ENCODE data around the gene FAM47B.
A peak's percentile ranks its signal among the peaks of the same experiment; 100 is the strongest.

Gene FAM47B

DNA sequence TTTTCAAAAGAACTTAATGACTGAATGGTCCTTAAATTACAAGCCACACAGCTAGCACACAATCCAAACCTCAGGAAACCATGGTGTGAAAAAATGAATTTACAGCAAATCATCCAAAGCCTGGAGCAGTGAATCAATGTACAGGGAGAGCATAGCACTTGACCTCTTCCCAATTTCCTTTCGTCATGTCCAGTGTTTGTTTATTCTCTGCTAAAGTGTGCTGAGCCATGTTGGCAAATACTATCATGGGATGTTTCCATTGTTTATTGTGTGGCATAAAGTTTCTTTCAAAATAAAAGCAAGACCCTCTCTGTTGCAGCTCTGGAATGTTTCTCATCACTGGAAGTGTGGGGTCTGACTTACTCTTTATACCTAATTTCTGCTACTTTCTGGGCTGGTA is 25.4 kb upstream of the FAM47B start:
- ChIA-PET POLR2A (no interaction called here), CTCF (no interaction called here)
- DNase-seq (ENCODE audit: extremely low spot score): no peak
- no peak for TF ChIP-seq SP1 (IDR thresholded peaks at IDR 0.05)
- TF ChIP-seq LEF1 (IDR thresholded peaks at IDR 0.05; ENCODE audit: borderline replicate concordance): no peak
- TF ChIP-seq ZNF384 (IDR thresholded peaks at IDR 0.05): no peak
- TF ChIP-seq TARDBP (IDR thresholded peaks at IDR 0.05): no peak

DNA sequence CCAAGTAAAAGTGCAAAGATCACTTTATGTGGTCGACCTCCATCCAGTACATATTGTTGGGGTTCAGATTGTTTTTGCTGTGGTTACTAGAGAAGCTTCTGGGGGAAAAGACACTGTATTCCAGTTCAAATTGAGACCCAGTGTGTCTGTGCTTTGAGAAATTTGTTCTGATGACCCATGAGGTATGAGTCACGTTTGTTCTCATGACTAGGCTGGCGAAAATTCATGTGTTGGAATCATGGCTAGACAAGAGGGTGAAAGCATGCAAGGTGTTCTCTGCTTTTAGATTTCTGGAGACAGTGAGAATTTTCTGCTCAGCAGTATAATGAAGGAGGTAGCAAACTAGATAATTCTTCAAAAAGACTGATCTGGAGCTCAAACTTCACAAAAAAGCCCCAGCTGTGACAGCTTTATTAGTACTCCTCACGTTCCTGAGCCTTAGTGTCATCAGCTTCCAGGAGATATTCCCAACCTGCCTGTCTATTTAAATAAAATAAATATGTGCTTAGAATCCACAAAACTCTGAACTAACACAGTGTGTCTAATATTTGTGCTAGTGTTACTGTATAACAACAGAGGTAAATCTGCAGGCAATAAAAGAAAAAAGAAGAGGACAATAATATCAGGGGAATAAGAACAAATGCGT is 24.4 kb upstream of the FAM47B start:
- TF ChIP-seq LEF1 (IDR thresholded peaks at IDR 0.05; ENCODE audit: borderline replicate concordance) (no peak), FOXM1 (IDR thresholded peaks at IDR 0.05; ENCODE audit: borderline replicate concordance) (no peak), ZNF384 (IDR thresholded peaks at IDR 0.05) (no peak)
- POLR2A ChIA-PET: no interaction called here
- DNase-seq (ENCODE audit: extremely low spot score): no peak
- CTCF ChIA-PET: interaction anchor here (0.5 kb wide), 1 partner anchor 38 kb away, joined by 3 read pairs; no protein-coding TSS in a partner anchor

DNA sequence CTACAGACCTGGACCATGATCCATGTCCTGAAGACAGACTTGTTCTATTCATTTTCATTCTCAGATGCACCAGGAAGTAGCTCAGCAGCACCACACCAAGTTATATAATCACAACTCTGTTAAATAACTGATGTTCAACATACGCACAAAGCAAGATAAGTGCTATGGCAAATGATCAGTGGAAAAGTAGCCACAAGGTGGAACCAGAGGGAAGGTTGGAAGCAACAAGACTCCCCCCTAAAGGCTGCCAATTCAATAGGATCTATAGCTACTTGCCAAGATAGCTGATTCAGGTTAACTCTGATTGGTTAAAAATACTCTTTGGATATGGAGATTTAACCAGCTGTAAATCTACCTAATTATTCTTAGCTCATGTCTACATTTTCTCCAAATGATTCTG is 23.7 kb upstream of the FAM47B start:
- TF ChIP-seq, protein P1, sequence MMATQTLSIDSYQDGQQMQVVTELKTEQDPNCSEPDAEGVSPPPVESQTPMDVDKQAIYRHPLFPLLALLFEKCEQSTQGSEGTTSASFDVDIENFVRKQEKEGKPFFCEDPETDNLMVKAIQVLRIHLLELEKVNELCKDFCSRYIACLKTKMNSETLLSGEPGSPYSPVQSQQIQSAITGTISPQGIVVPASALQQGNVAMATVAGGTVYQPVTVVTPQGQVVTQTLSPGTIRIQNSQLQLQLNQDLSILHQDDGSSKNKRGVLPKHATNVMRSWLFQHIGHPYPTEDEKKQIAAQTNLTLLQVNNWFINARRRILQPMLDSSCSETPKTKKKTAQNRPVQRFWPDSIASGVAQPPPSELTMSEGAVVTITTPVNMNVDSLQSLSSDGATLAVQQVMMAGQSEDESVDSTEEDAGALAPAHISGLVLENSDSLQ (IDR thresholded peaks at IDR 0.05): no peak
- no peak for TF ChIP-seq CTBP1 (IDR thresholded peaks at IDR 0.05; ENCODE audit: borderline replicate concordance)
- no peak for TF ChIP-seq FOXM1 (IDR thresholded peaks at IDR 0.05; ENCODE audit: borderline replicate concordance)
- TF ChIP-seq FOXA1 (IDR thresholded peaks at IDR 0.05): no peak
- no peak for TF ChIP-seq L3MBTL2 (conservative IDR thresholded peaks at IDR 0.05)
- no peak for TF ChIP-seq HDGF (IDR thresholded peaks at IDR 0.05; ENCODE audit: borderline replicate concordance)
- no peak for TF ChIP-seq NFRKB (IDR thresholded peaks at IDR 0.05)
- no peak for TF ChIP-seq BHLHE40 (IDR thresholded peaks at IDR 0.05; ENCODE audit: borderline replicate concordance)
- peak; percentile 45 for DNase-seq (ENCODE audit: extremely low spot score)
- POLR2A ChIA-PET: no interaction called here
- CTCF ChIA-PET: no interaction called here

DNA sequence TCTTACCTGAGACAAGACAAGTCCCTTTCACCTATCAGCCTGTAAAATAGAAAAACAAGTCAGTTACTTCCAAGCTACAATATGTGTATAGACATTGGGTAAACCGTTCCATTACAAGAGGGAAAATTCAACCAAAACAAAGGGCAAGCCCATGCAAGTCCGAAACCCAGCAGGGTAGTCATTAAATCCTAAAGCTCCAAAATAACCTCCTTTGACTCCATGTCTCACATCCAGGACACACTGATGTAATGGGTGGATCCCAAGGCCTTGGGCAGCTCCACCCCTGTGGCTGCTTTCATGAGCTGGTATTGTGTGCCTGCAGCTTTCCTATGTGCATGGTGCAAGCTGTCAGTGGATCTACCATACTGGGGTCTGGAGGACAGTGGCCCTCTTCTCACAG is 14.7 kb upstream of the FAM47B start:
- no peak for TF ChIP-seq SUZ12 (IDR thresholded peaks at IDR 0.05)
- no peak for TF ChIP-seq TARDBP (IDR thresholded peaks at IDR 0.05)
- no peak for TF ChIP-seq FOXK2 (IDR thresholded peaks at IDR 0.05)
- TF ChIP-seq HDGF (IDR thresholded peaks at IDR 0.05; ENCODE audit: borderline replicate concordance): no peak
- DNase-seq (ENCODE audit: extremely low spot score): no peak
- ChIA-PET CTCF (no interaction called here), POLR2A (no interaction called here)

DNA sequence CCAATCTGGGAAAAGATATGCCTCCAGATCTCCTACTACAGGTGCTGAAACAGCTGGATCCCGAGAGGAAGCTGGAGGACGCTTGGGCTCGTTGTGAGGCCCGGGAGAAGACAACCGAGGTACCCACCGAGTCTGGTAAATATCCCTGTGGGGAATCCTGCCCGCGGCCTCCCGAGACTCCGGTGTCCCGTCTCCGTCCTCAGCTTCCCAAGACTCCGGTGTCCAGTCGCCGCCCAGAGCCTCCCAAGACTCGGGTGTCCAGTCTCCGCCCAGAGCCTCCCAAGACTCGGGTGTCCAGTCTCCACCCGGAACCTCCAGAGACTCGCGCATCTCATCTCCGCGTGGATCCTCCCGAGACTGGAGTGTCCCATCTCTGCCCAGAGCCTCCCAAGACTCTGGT is 639 bp downstream of the FAM47B start:
- CTCF ChIA-PET: no interaction called here
- no peak for DNase-seq (ENCODE audit: extremely low spot score)
- POLR2A ChIA-PET: no interaction called here
- no peak for TF ChIP-seq BHLHE40 (IDR thresholded peaks at IDR 0.05; ENCODE audit: borderline replicate concordance)
- no peak for TF ChIP-seq HDGF (IDR thresholded peaks at IDR 0.05; ENCODE audit: borderline replicate concordance)
- no peak for TF ChIP-seq TARDBP (IDR thresholded peaks at IDR 0.05)
- TF ChIP-seq SP1 (IDR thresholded peaks at IDR 0.05): no peak
- TF ChIP-seq FOXA1 (IDR thresholded peaks at IDR 0.05): no peak
- TF ChIP-seq ZNF384 (IDR thresholded peaks at IDR 0.05): no peak
- no peak for TF ChIP-seq FOXK2 (IDR thresholded peaks at IDR 0.05)
- TF ChIP-seq ARNT (IDR thresholded peaks at IDR 0.05): no peak
- TF ChIP-seq SUZ12 (IDR thresholded peaks at IDR 0.05): no peak
- TF ChIP-seq FOXM1 (IDR thresholded peaks at IDR 0.05; ENCODE audit: borderline replicate concordance): no peak
- TF ChIP-seq ELF4 (IDR thresholded peaks at IDR 0.05): no peak
- TF ChIP-seq LEF1 (IDR thresholded peaks at IDR 0.05; ENCODE audit: borderline replicate concordance): no peak

DNA sequence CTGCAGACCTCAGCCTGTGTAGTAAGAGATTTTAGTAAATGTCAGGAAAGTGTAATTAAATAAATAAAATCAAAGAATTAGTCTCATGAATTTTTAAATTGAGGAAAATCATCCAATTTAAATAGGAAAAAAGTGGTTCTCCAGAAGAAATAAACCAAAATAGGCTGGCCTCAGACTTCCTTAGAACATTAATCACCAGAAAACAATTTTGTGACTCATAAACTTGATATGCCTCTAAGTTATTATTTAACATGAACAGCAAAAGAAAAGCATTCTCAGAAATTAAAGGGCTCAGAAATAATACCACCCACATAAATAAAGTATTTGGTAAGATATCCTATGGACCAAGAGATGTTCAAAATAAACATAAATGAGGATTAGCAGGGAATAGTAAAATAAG is 14.3 kb downstream of the FAM47B start:
- no peak for DNase-seq (ENCODE audit: extremely low spot score)
- TF ChIP-seq LEF1 (IDR thresholded peaks at IDR 0.05; ENCODE audit: borderline replicate concordance) (no peak), BHLHE40 (IDR thresholded peaks at IDR 0.05; ENCODE audit: borderline replicate concordance) (no peak), FOXA1 (IDR thresholded peaks at IDR 0.05) (no peak), ELF4 (IDR thresholded peaks at IDR 0.05) (no peak)
- CTCF ChIA-PET: no interaction called here
- POLR2A ChIA-PET: no interaction called here

DNA sequence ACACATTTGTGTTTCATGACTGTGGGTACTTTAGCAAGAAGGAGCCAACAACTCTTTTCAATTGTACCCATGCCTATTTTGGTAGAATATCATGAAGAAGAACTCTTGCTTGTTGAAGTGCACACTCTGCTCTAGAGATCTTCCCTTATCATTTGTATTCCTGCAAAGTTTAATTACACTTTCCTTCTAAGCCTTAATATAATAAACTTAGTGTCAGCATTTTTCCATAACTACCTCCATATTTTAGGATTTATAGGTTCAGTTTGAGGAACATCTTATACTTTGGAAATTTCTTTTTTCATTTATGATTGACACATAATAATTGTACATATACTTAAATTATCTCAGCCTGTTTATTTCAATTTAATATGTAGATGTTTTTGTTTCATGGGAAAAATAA is 19.1 kb downstream of the FAM47B start:
- DNase-seq (ENCODE audit: extremely low spot score): no peak
- ChIA-PET POLR2A (no interaction called here), CTCF (no interaction called here)
- TF ChIP-seq NFRKB (IDR thresholded peaks at IDR 0.05) (no peak), TARDBP (IDR thresholded peaks at IDR 0.05) (no peak), ELF4 (IDR thresholded peaks at IDR 0.05) (no peak), FOXM1 (IDR thresholded peaks at IDR 0.05; ENCODE audit: borderline replicate concordance) (no peak), SP1 (IDR thresholded peaks at IDR 0.05) (no peak), SUZ12 (IDR thresholded peaks at IDR 0.05) (no peak), BHLHE40 (IDR thresholded peaks at IDR 0.05; ENCODE audit: borderline replicate concordance) (no peak), CTBP1 (IDR thresholded peaks at IDR 0.05; ENCODE audit: borderline replicate concordance) (no peak), FOXK2 (IDR thresholded peaks at IDR 0.05) (no peak), LEF1 (IDR thresholded peaks at IDR 0.05; ENCODE audit: borderline replicate concordance) (no peak), ZNF384 (IDR thresholded peaks at IDR 0.05) (no peak), ARNT (IDR thresholded peaks at IDR 0.05) (no peak), FOXA1 (IDR thresholded peaks at IDR 0.05) (no peak), L3MBTL2 (conservative IDR thresholded peaks at IDR 0.05) (no peak), HDGF (IDR thresholded peaks at IDR 0.05; ENCODE audit: borderline replicate concordance) (no peak)
- TF ChIP-seq, protein P1 (IDR thresholded peaks at IDR 0.05): no peak

DNA sequence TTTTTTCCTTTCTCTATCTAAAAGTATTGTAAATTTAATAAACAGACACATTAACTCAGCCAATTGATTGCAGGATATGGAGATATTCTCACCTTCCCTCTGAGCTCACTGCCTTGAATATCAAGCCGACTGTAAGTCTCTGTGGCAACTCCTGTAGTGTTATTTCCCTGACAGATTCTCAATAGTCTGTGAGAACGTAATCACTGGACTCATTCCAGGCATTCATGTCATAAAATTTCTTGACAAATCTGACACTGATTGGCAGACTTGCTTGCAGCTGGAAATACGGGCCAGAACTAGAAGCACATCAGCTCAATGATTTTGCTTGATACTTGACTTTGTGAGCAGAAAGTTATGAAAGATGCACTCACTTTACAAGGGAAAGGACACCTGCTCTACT is 29.6 kb downstream of the FAM47B start:
- POLR2A ChIA-PET: no interaction called here
- CTCF ChIA-PET: no interaction called here

More for the DNA sequence above, 29.6 kb downstream of the FAM47B start:
- DNase-seq (ENCODE audit: extremely low spot score): no peak
- no peak for TF ChIP-seq FOXM1 (IDR thresholded peaks at IDR 0.05; ENCODE audit: borderline replicate concordance)
- no peak for TF ChIP-seq FOXK2 (IDR thresholded peaks at IDR 0.05)
- no peak for TF ChIP-seq CTBP1 (IDR thresholded peaks at IDR 0.05; ENCODE audit: borderline replicate concordance)
- TF ChIP-seq TARDBP (IDR thresholded peaks at IDR 0.05): no peak
- TF ChIP-seq BHLHE40 (IDR thresholded peaks at IDR 0.05; ENCODE audit: borderline replicate concordance): no peak
- TF ChIP-seq, protein P1 (IDR thresholded peaks at IDR 0.05): no peak
- no peak for TF ChIP-seq SUZ12 (IDR thresholded peaks at IDR 0.05)
- no peak for TF ChIP-seq LEF1 (IDR thresholded peaks at IDR 0.05; ENCODE audit: borderline replicate concordance)
- TF ChIP-seq ZNF384 (IDR thresholded peaks at IDR 0.05): no peak
- TF ChIP-seq ELF4 (IDR thresholded peaks at IDR 0.05): no peak
- no peak for TF ChIP-seq SP1 (IDR thresholded peaks at IDR 0.05)
- no peak for TF ChIP-seq ARNT (IDR thresholded peaks at IDR 0.05)
- TF ChIP-seq NFRKB (IDR thresholded peaks at IDR 0.05): no peak
- no peak for TF ChIP-seq L3MBTL2 (conservative IDR thresholded peaks at IDR 0.05)
